SK-N-SH treated with all-trans-retinoic acid at 6 μM for 48 hours (cell line): ENCODE measurements around the gene KDF1.
A peak's percentile ranks its signal among the peaks of the same experiment; 100 is the strongest.

ENCODE experiments used
- ATAC-seq: fragments of 200-7000 bp; cut with Tn5 transposase; 3 replicates; pipeline ENCODE4 v1.9.1; 2020; ENCODE audit warnings: mild to moderate bottlenecking, moderate library complexity
- CSRNP3 ChIP-seq: fragments of 250-450 bp; sonication (Bioruptor Pico); IDR thresholded peaks from 2 replicates; pipeline ENCODE4 v1.5.1; 2021; ENCODE audit warnings: mild to moderate bottlenecking, moderate library complexity
- ZFP3 ChIP-seq: fragments of 250-450 bp; sonication (Bioruptor Pico); IDR thresholded peaks from 2 replicates; pipeline ENCODE4 v1.5.0; 2020; ENCODE audit warnings: mild to moderate bottlenecking, moderate library complexity

The KDF1 gene

GRCh38 chr1:26900001-26900814, 60.1 kb downstream of the KDF1 start, which contains the start of gene GPATCH3:
Gene GPATCH3, minus strand, starts transcription at chr1:26900467. Its CDS starts 25 bp downstream, at chr1:26900442.
- ATAC-seq = peak; percentile 93
- TF ChIP-seq CSRNP3 (CRISPR knock-in tag) = no peak
- TF ChIP-seq ZFP3 (CRISPR knock-in tag) = 0 out of 2 replicates have a peak, but pooled peaks have one; percentile 50
